WTC11 (cell line): Measurements from ENCODE around the gene ZNF423.

ENCODE experiments used
- CTCF ChIP-seq: fragments of 200-600 bp; IDR thresholded peaks from 2 replicates; pipeline ENCODE4 v1.8.0; 2022; ENCODE audit warnings: antibody characterized with exemption
- IRF1 ChIP-seq: sonication (generic); formaldehyde crosslinking; IDR thresholded peaks from 2 replicates; pipeline ENCODE4 v1.8.0; 2023; ENCODE audit warnings: missing genetic modification reagents
- IRF2 ChIP-seq: sonication (generic); formaldehyde crosslinking; IDR thresholded peaks from 2 replicates; pipeline ENCODE4 v1.8.0; 2022; ENCODE audit warnings: low read depth, missing genetic modification reagents, borderline replicate concordance
- KAT7 ChIP-seq: sonication (generic); formaldehyde crosslinking; IDR thresholded peaks from 2 replicates; pipeline ENCODE4 v1.8.1; 2023; ENCODE audit warnings: missing genetic modification reagents, mild to moderate bottlenecking, borderline replicate concordance
- NR3C1 ChIP-seq: sonication (generic); formaldehyde crosslinking; conservative IDR thresholded peaks from 2 replicates; pipeline ENCODE4 v1.8.1; 2023; ENCODE audit warnings: low read depth, mild to moderate bottlenecking, missing genetic modification reagents
- PRRX2 ChIP-seq: fragments of 250-450 bp; sonication (Bioruptor Pico); IDR thresholded peaks from 2 replicates; pipeline ENCODE4 v1.8.0; 2021; ENCODE audit warnings: mild to moderate bottlenecking
- RELA ChIP-seq: sonication (generic); formaldehyde crosslinking; IDR thresholded peaks from 2 replicates; pipeline ENCODE4 v1.8.1; 2022; ENCODE audit warnings: missing genetic modification reagents, mild to moderate bottlenecking, borderline replicate concordance

DNA sequence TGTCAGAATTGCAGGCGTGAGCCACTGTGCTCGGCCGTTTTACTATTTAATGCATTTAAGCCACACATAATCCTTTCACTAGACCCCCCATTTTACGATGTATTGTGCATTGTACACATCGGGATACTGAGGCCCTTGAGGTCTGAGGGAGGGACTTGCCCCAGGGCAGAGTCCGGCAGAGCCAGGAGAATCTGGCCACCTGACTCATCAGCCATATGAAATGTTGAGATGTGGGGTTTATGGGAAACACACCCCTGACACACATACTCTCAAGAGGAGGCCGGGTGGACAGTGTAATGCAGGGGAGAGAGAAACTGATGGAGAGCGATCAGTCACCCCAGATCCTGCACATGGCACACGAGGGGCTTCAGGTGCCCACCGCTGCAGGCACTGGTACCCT lies 196.6 kb downstream of the ZNF423 start:
- TF ChIP-seq KAT7 (CRISPR knock-in tag) = no peak
- no peak for TF ChIP-seq IRF2 (CRISPR knock-in tag)
- TF ChIP-seq CTCF = no peak
- TF ChIP-seq NR3C1 (CRISPR knock-in tag) = no peak
- no peak for TF ChIP-seq RELA (CRISPR knock-in tag)
- no peak for TF ChIP-seq PRRX2 (CRISPR knock-in tag)
- TF ChIP-seq IRF1 (CRISPR knock-in tag) = no peak
